Activated CD8-positive, alpha-beta memory T cell treated with anti-CD3 and anti-CD28 coated beads, Interleukin-2, amount 50 U/mL, for 48 hours (primary cell): Measurements from ENCODE around the gene DEPP1.

ENCODE experiments used
- DNase-seq: peaks from one replicate; pipeline ENCODE4 v3.0.0-alpha.2; 2020

Gene DEPP1

DNA sequence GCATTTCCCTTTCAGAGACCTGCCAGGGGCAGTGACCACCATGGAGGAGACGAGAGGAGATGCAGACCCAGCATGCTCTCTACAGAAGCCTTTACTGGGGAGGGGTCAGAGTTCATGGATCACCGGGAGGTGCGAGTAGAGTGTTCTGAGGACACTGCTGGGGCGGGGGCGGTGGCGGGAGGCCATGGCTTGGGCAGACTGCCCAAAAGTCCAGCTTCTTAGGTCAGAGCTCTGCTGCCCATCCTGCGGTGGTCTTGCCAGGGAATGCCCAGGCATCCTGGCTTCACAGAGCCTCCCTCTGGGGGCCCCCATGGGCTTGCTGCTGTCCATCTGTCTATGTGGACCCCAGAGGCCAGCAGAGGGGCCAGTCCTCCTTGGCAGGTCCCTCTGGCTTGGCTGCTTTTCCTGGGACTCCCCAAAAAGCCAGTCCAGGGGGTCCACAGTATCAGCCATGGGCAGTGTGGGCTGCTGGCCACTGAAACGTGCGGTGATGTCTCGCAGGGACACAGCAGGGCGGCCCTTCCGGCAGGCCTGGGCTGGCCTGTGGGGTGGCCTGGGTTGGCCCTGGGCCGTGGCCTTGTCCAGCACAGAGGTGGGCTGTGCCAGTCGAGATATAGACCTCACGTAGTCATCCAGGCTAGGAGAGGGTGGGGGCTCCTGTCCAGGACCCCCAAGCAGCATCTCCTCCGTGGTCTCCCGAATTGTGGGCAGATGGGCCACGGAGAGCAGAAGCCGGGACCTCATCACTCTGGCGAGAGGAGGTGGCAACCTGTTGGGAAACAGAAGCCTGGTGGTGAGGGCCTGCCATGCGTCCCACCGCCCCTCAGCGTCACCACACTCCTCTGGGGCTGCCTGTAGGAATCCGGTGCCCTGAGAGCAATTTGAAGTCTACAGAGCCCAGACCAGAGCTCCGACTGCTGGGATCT, 1.1 kb downstream of the DEPP1 start:
- no peak for DNase-seq

DNA sequence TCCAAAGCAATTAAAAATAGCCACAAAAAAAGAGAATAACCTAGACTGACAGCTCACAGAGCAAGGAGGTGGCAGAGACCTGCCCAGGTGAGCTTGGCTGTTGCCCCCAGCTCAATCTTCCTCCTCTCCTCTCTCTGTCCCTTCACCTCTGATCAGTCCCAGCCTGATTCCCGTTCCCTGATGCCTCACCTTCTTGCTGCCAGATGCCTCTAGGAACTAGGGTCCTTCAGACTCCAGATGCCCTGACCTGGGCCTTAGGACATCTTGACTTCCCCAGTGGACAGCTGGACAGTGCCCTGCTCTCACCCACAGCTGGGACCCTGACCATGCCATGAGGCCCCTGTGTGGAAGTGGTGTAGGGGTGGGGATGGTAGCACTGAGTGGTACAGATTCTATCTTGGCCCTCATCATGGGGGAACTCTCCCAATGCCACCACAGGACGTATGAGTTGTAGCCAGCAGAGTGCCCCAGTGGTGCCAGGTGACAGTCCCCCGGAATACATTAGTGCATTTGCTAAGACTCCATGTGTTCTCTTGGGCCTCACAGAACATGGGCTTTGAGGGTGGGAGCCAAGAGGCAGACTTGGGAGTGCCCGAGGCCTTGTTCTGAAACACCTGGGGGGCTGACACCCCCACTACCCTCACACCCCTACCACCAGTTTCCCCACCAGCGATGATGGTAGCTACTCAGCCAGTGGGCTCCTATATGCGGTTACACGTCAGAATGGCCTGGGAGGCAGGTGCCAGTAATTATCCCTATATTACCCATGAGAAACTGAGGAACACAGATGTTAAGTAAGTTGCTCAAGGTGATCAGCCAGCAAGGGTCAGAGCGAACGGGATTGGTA, 2.0 kb downstream of the DEPP1 start:
- no peak for DNase-seq

- no peak for DNase-seq
Observed at GRCh38 chr10:44975431-44976331, 2.9 kb downstream of the DEPP1 start.

DNA sequence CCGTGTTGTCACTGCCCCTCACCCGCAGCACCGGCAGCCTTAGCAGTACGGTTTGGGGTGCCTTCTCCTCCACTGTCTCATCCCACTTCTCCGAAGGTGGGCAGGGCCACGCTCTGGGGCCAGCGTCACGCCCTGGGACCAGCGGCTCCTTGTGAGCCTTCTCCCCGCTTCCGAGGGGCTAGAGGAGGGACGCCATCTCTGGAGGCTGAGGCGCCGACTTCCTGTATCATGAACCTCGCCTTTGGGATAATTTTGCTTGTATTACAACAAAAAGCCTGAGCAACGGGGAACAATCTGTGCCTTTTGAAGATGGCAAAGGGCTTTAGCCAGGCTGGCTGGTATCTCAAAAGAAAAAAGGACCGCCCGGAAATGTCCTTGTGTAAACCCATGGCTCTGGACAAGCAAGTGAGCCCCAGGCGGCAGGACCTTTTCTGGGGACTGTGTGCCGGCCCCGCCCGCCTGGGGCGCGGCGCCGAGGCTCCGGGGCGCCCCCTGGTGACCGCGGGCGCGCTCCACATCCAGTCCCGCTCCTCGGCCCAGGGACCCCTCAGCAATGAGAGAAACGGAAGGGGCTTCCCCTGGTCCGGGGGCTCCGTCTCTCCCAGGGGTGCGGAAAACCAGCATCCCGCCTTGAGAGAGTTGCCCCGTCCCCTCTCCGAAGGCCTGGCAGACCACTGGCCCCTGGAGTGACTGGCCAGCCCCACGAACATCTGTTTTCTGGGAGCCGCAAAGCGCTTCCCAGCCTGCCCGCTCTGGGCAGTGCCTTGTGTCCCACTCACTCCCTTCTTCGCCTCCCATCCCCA, 3.8 kb downstream of the DEPP1 start:
- peak; percentile 91 for DNase-seq

DNA sequence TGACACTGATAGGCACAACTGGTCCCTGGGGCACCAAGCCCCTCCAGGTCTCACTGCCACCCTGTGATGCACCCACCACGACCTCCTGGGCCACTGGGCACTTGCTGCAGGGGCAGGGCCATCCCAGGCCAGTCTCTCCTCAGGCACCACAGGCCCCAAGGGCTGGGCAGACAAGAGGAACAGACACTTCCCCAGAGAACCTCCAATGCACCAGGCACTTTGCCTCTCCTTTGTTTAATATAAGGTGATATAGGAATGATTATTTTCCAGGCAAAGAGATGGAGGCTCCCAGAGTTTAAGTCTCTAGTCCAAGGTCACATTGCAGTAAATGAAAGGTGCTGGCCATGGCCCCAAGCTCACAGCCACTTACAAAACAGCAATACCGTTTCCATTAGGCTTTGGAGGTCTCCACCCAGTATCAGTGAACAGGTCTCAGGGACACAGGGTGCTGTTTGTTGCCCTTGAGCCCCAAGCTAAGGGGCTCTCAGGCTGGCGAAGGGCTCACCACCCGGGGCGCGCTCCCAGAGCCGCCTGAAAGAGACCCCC, 4.5 kb downstream of the DEPP1 start:
- DNase-seq: no peak

GRCh38 chr10:44973323-44974081, 5.1 kb downstream of the DEPP1 start:
- no peak for DNase-seq

DNA sequence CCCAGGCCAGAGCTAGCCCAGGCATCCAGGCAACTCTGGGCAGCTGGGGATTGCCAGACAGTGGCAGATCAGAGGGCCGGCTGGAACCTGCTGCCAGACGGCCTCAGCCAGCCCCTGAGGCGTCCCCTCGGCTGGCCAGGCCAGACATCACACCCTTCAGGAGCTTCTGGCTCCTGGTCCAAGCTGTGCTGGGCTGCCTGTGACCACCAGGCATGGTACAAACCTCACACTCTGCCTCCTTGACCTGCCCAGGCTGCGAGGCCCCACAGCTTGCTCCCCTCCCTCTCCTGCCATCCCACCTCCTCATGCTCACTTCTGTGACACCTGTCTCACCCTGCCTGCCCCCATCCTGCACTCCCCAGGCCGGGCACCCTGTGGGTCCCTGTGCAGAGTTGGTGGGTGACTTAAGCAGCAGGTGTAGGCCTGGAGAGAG, 5.7 kb downstream of the DEPP1 start:
- DNase-seq: no peak

DNA sequence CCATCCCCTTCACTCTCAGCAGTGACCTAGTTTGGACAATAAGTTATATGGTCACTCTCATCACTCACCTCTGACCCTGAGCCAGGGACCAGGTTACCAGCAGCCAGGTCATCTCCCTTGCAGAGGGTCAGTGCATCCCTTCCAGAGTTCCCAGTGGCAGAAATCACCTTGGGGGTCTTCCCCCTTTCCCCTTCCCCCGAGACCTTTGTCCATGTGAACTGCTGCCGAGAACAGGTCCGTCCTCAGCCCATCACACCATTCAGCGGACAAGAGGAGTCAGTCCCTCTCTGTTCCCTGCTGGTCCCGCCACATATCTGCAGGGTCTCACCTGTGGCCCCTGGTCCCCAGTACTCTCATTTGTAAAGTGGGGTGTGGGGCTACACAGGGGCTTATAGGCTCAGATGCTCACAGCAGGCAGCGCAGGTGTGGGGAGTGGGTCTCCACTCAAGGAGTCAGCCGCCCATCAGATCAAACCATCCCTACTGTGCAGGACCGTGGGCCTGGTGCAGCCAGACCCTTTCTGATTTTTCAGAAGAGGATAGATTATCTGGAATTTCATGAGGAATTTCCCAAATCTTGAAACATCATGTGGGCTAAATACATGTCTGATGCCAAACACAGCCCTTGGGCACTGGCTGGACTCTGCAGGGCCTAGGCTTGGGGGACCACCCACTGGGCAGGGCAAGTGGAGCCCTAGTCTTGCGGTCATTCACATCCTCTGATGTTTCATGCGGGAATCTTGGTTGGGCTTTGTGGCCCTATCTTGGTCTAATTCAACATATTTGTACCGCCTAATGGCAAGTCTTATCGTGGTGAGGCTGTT, 6.5 kb downstream of the DEPP1 start:
- DNase-seq: no peak

DNA sequence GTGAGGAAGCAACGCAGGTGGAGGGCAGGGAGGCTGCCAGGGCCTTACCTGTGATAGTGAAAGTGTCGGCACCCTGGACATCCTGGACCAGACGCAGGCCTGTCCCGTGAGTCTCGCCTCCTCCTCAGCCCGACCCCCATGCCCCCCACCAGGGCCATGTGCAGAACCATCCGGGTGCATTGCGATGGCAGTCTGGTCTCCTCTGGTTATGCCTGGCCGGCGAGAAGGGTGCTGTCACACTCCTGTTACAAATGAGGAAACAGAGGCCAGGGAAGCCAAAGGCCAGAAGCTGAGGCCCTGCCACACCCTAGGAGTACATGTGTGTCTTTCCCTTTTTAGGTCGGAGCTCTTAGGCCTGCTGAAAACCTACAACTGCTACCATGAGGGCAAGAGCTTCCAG, 7.2 kb downstream of the DEPP1 start:
- DNase-seq: no peak

- DNase-seq: no peak
Observed at GRCh38 chr10:44970812-44971395, 7.7 kb downstream of the DEPP1 start.

DNA sequence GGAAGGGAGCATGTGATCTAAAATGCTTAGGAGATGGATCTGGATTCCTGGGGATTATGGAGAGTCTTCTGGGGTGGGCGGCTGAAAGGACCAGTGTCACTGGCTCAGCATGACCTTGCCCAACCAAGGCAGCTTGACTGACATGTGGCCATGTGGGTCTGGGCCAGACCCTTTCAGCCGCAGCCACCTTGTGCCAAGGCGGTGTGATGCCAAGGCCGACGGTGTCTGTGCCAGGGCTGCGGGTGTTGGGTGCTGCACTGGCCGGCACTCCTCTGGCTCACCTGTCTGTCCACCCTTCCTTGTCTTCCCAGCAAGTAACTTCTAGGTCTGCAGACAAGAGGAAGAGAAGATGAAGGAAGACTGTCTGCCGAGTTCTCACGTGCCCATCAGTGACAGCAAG, 8.8 kb downstream of the DEPP1 start:
- no peak for DNase-seq

DNA sequence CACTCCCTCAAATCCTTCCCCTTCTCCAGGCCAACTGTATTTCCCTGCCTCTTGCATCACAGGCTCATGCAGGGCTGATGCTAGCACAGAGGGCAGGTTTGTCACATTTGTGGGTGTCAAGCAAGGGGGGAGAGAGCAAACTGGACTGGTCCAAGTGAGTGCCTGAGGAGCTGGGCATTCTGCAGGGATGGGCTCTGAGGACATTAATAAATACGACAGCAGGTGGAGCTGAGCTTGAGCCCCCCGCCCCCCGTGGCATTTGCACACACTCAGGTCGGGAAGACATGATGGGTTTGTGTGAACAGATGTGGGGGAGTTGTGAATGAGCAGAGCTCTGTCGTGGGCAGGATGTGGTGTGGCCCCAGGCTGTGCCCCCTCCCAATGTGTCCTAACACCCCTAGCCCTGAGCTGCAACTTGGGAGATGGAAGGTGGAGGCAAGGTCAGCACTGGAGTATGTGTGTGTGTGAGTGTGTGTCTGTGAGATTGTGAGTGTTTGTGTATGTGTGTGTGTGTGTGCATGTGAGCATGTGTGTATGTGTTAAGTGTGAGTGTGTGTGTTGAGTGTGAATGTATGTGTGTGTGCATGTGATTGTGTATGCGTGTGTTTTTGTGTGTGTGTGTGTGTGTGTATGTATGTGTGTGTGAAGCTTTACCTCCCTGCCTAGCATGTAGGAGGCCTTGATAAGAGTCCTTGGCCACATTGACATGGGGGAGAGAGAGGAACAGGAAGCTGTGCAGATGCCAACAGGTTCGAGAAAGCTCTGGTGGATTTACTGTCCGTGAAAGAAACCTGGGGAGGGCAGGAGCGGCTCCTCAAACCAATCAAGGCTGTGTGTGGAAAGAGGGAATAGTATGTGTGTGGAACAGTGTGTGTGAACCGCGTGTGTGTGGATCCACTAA, 9.9 kb downstream of the DEPP1 start:
- DNase-seq: no peak

- no peak for DNase-seq
Observed at GRCh38 chr10:44968091-44968490, 10.5 kb downstream of the DEPP1 start.

DNA sequence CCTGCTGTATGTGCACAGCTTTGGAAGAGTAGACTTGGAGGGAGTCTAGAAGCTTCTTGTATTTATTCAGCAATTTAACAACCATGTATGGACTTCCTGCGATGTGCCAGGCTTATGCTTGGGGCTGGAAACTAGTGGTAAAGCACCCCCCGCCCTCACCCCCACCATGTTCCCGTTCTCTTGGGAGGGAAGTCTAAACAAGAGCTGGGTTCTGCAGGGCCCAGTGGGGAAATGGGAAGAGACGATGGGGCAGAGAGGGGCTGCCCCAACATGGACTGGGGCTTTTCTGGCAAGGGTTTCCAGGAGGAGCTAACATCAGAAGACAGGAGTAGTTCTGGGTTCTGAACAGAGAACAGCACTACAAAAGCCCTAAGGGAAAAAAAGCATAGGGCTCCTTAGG, 11.0 kb downstream of the DEPP1 start:
- no peak for DNase-seq

DNA sequence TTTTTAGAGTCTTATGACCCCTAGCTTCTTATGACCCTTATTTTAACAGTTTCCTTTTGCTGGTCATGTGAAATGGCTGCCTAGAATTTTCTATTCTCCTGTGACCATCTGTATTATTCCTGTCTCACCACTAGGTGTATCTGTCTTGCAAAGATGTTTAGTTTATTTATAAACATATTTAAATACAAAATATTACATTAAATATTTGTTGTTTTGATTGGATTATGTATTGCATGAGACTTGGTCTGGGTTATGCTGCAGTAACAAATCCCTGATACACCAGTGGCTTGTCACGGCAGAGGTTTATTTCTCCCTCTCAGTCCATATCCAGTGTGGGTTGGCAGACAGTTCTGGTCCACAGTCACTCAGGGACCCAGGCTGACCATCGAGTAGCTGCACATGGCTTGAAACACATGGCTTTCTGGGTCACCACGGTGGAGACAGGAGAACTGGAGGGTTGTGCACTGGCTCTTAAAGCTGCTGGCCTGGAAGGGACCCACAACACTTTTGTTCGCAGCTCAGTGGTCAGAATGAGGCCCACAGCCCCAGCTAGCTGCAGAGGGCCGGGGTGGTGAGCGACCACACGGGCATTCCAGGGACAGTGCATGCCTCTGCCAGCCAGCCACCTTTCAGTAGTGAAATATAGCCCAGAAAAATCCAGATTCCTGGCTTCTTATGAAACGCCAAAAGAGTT, 11.6 kb downstream of the DEPP1 start:
- DNase-seq: peak; percentile 15

DNA sequence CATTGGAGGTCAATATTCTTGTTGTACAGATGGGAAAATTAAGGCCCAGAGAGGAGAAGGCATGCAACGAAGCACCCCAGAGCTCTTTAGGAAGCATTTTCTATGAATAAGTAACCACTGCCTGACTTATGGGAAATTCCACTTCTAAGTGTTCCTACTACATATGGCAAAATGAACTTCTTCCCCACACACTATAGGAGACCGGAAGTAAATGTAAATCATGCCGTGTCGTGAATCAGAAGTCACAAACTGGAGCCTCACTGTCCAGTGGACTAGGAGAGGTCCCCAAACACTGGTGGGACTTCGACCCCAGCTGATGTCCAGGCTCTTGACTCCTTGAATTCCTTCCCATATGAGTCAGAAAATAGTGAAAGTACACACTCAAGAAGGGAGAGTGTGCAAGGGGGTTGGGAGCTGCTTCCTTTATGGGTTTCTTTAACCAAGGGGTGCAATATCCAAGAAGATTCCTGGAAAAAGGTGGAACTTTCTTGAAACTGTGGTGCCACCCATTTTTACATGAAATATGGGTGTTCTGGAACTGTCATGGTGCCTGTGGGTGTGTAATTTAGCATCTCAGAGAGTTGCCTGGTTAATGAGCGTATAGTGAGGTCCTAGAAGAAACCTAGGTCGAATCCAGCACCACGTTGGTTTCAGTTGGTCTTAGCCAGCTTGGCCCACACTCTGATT, 12.3 kb downstream of the DEPP1 start:
- peak; percentile 22 for DNase-seq

DNA sequence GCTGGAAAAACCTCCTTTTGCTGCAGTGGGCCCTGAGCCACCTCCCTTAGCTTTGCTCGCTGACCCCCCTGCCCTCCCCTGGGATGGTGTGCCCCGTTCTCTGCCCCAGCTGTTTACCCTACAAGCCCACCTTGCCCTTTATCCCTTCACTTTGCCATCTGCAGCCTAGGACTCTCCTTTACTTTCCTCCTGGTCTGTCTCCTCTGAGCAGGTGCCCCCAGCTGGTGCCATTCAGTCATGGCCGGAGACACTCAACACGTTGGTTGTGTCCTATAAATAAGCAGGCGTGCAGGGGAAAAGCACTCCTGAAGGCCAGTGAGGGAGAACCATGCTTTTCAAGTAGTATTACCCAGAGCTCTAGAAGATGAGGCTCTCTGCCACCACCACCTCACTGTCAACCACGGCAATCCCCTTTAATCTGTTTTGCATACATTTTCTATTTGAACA, 12.9 kb downstream of the DEPP1 start:
- DNase-seq: no peak
